RKO (cell line): ENCODE results near the gene MGAT4D.
"Not testable (repeated sequence)": the region's sequence is repeated elsewhere in the genome, so short reads cannot be mapped to it uniquely, and the experiment has no call there.

Experiments
- DNase-seq: peaks from one replicate; pipeline ENCODE4 v3.0.0-alpha.2; 2016; ENCODE audit warnings: low spot score

Gene MGAT4D

GRCh38 chr4:140439644-140440142 is 58.4 kb downstream of the MGAT4D start:
- no peak for DNase-seq

- DNase-seq: no peak
These were observed 70.1 kb downstream of the MGAT4D start for GRCh38 chr4:140427919-140428471.

GRCh38 chr4:140427106-140427918 is 70.8 kb downstream of the MGAT4D start, which contains the start of gene CLGN:
Gene CLGN, minus strand, starts transcription at chr4:140427648. Its CDS starts 14,570 bp downstream, at chr4:140413078.
- no peak for DNase-seq

GRCh38 chr4:140426610-140427105 is 71.4 kb downstream of the MGAT4D start:
- DNase-seq: no peak

- DNase-seq: no peak
These were observed 75.0 kb downstream of the MGAT4D start for GRCh38 chr4:140423106-140423505.

- DNase-seq: not testable (repeated sequence)
These were observed 84.7 kb downstream of the MGAT4D start for GRCh38 chr4:140413130-140413969.

GRCh38 chr4:140408974-140409373 is 89.1 kb downstream of the MGAT4D start:
- no peak for DNase-seq

- DNase-seq: no peak
These were observed 91.8 kb downstream of the MGAT4D start for GRCh38 chr4:140406292-140406691.

GRCh38 chr4:140400111-140400510 is 98.0 kb downstream of the MGAT4D start:
- no peak for DNase-seq

GRCh38 chr4:140395668-140396067 is 102.4 kb downstream of the MGAT4D start:
- DNase-seq: no peak
